Measurements from ENCODE around the gene SHTN1. TPM values are rescaled to one million over a fixed set of nuclear protein-coding genes. Genes with fewer than 3 reads are reported as not detected.

SHTN1 gene
- total RNA-seq, 2 donors from 2014 or later = 24.7 to 37.1 TPM

DNA sequence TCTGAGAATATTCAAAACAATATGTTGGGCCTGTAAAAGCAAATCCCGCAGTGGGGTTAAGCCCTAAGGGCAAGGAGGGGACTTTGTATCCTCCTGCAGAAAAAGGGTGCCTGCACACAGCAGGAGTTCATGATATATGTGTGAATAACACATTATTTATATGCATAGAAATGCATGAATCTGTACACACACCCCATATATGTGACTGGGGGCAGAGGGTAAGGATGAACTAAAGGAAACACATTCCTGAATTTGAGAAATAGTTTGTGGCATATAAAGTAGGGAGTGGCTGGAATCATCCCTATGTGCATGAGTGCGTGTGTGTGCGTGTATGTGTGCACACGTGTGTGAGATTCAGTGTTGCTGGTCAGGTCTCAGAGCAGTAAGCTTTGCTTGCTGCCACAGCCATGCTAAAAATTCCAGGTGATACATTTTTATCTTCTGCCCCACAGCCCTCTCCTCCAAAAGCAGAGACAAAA is 136.8 kb downstream of the SHTN1 start:
- Histone ChIP-seq H3K36me3 (replicated peaks in 1 of 2; ENCODE audit: insufficient read depth in 1 of 2, low read depth in 2 of 2) (no peaks in the 10 kb centered on the region), H3K4me3 (no peak overlapping the region), H3K27ac (no peak overlapping the region), H3K4me1 (no peaks in the 10 kb centered on the region), H3K27me3 (no peaks in the 10 kb centered on the region), H3K9me3 (no peaks in the 10 kb centered on the region)
- 67 to 70% methylated on average over 4 of the region's 4 CpGs for WGBS, 2 donors
- DNase-seq (no peak), ATAC-seq (no peak)
- TF ChIP-seq POLR2A (IDR thresholded peaks at IDR 0.05) = no peak
- TF ChIP-seq, protein P1, sequence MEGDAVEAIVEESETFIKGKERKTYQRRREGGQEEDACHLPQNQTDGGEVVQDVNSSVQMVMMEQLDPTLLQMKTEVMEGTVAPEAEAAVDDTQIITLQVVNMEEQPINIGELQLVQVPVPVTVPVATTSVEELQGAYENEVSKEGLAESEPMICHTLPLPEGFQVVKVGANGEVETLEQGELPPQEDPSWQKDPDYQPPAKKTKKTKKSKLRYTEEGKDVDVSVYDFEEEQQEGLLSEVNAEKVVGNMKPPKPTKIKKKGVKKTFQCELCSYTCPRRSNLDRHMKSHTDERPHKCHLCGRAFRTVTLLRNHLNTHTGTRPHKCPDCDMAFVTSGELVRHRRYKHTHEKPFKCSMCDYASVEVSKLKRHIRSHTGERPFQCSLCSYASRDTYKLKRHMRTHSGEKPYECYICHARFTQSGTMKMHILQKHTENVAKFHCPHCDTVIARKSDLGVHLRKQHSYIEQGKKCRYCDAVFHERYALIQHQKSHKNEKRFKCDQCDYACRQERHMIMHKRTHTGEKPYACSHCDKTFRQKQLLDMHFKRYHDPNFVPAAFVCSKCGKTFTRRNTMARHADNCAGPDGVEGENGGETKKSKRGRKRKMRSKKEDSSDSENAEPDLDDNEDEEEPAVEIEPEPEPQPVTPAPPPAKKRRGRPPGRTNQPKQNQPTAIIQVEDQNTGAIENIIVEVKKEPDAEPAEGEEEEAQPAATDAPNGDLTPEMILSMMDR (IDR thresholded peaks at IDR 0.05) = no peak
- intact Hi-C loops (cut with DNase I) = no loop called here

DNA sequence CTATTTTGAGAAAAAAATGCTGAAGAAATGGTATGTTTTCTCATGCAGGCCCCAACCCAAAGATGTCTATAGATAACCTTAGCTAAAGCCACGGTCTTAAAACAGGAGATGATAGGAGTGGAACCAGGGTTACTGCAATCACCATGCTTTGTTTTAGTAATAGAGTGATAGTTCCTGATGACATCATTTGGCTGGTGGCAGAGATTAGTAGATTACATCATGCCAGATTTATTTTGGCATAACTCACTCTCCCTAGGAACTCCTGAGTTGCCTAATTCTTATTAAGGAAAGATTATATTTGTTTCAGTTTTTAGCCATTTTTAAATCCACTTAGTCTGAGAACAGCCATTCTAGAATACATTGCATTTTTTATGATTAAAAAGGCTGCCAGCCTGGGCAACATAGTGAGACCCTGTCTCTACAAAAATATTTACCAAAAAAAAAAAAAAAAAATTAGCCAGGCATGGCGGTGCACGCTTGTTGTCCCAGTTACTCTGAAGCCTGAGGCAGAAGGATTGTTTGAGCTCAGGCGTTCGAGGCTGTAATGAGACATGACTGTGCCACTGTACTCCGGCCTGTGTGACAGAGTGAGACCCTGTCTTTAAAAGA is 137.9 kb downstream of the SHTN1 start:
- DNase-seq (no peak), ATAC-seq (no peak)
- TF ChIP-seq POLR2A (IDR thresholded peaks at IDR 0.05) = no peak
- TF ChIP-seq, protein P1 (IDR thresholded peaks at IDR 0.05) = no peak
- Histone ChIP-seq H3K9me3 (no peaks in the 10 kb centered on the region), H3K36me3 (replicated peaks in 1 of 2; ENCODE audit: insufficient read depth in 1 of 2, low read depth in 2 of 2) (no peaks in the 10 kb centered on the region), H3K27ac (no peak overlapping the region), H3K4me1 (no peaks in the 10 kb centered on the region), H3K4me3 (no peak overlapping the region), H3K27me3 (no peaks in the 10 kb centered on the region)
- intact Hi-C loops (cut with DNase I) = no loop called here
- whole genome bisulfite sequencing, 2 donors = 88 to 91% methylated on average over 6 of the region's 6 CpGs

DNA sequence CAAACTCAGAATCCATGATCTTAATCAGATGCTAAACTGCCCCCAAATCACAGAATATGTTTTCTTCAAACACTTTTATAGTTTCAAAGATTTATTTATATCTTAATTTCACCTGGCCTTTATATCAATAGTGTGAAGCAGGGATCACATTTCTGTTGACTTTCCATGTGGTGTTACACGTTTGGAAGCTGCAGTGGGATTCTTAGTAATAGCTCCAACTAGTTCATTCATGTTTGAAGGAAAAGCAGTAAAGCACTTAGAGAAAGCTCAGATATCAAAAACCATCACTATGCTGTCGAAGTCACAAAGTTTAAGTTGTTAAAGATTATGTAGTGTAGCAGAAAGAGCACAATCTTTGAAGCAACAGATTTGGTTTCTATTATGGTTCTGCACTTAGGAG is 138.9 kb downstream of the SHTN1 start:
- intact Hi-C loops (cut with DNase I) = no loop called here
- no peak overlapping the region for H3K4me3 ChIP-seq
- H3K27me3 ChIP-seq = no peaks in the 10 kb centered on the region
- ATAC-seq (no peak), DNase-seq (no peak)
- WGBS, 2 donors = 59 to 68% methylated on average over 2 of the region's 2 CpGs
- H3K27ac ChIP-seq = no peak overlapping the region
- no peak for TF ChIP-seq POLR2A (IDR thresholded peaks at IDR 0.05)
- TF ChIP-seq, protein P1 (IDR thresholded peaks at IDR 0.05) = no peak
- H3K36me3 ChIP-seq (replicated peaks in 1 of 2; ENCODE audit: insufficient read depth in 1 of 2, low read depth in 2 of 2) = no peaks in the 10 kb centered on the region
- H3K9me3 ChIP-seq = no peaks in the 10 kb centered on the region
- H3K4me1 ChIP-seq = no peaks in the 10 kb centered on the region

DNA sequence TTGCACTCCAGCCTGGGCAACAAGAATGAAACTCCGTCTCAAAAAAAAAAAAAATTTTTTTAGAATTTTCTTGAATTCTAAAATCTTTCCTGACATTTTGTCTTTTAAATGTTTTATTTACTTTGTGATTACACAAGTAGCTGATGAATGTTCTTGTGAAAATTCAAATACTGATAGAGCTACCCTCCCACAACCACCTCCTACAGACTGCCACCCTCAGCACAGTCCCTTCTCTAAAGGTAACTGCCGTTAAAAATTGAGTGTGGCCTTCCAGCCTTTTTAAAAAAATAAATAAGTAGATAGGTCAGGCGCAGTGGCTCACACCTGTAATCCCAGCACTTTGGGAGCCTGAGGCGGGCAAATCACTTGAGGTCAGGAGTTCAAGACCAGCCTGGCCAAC is 140.6 kb downstream of the SHTN1 start:
- Histone ChIP-seq H3K36me3 (replicated peaks in 1 of 2; ENCODE audit: insufficient read depth in 1 of 2, low read depth in 2 of 2) (no peaks in the 10 kb centered on the region), H3K27ac (no peak overlapping the region), H3K27me3 (no peaks in the 10 kb centered on the region), H3K4me3 (no peak overlapping the region), H3K4me1 (no peaks in the 10 kb centered on the region), H3K9me3 (no peaks in the 10 kb centered on the region)
- intact Hi-C loops (cut with DNase I) = no loop called here
- no peak for DNase-seq
- 77 to 82% methylated on average over 4 of the region's 4 CpGs for WGBS, 2 donors
- TF ChIP-seq POLR2A (IDR thresholded peaks at IDR 0.05) = no peak
- TF ChIP-seq, protein P1 (IDR thresholded peaks at IDR 0.05) = no peak
- ATAC-seq = no peak

DNA sequence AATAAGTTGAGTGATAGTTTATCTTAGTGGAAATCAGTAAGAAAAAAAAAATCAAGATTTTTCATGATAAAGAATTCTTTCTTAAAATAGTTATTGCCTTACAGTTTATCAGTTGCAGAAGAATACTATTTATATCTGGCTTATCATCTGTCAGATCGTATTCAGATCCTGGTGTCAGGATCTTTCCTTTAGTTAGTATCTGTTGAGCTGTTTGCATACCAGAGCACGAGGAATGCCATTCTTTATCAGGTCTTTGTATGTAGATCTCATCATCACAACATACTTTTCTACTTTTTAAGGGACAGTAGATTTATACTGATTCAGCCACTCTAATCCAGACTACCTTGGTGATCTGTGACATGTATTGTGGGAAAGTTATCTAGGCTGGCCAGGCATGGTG is 143.2 kb downstream of the SHTN1 start:
- H3K9me3 ChIP-seq = no peaks in the 10 kb centered on the region
- H3K27me3 ChIP-seq = no peaks in the 10 kb centered on the region
- H3K4me3 ChIP-seq = no peak overlapping the region
- ATAC-seq (no peak), DNase-seq (no peak)
- H3K36me3 ChIP-seq (replicated peaks in 1 of 2; ENCODE audit: insufficient read depth in 1 of 2, low read depth in 2 of 2) = no peaks in the 10 kb centered on the region
- H3K4me1 ChIP-seq = no peaks in the 10 kb centered on the region
- WGBS, 2 donors = 57 to 66% methylated on average over 2 of the region's 2 CpGs
- H3K27ac ChIP-seq = no peak overlapping the region
- intact Hi-C loops (cut with DNase I) = no loop called here
- TF ChIP-seq POLR2A (IDR thresholded peaks at IDR 0.05) = no peak
- TF ChIP-seq, protein P1 (IDR thresholded peaks at IDR 0.05) = no peak
